GM18499 (cell line): ENCODE measurements around the gene TEK.
"Not testable (repeated sequence)": the region's sequence is repeated elsewhere in the genome, so short reads cannot be mapped to it uniquely, and the experiment has no call there.

Experiments
- ATAC-seq: cut with Tn5 transposase; IDR thresholded peaks from one replicate; pipeline ENCODE4 v1.9.1; 2021; ENCODE audit warnings: moderate number of reproducible peaks; ENCODE audit not compliant: insufficient read depth, unreplicated experiment

The TEK gene

GRCh38 chr9:27108981-27109541 lies at the start of gene TEK:
TSS of gene TEK (plus strand) at chr9:27109225. CDS start at chr9:27109591, 366 bp downstream.
- no peak for ATAC-seq

DNA sequence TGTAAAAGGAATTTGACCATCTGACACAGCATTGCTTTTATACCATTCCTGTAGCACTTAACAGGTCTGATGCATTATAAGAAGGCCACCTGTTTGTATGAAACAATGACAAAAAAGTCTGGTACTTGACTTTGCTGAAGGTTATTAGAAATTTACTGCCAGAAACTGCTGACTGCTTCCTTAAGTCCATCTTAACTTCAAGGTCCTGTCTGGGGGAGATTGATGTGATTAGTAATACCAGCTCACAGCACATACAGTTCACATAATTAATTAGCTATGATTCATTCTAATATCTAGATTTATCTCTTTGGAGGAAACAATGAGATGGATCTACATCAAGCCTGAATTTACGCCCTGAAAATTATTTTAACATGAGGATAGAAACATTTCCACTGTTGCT lies 49.6 kb upstream of the TEK start:
- ATAC-seq, result no peak

DNA sequence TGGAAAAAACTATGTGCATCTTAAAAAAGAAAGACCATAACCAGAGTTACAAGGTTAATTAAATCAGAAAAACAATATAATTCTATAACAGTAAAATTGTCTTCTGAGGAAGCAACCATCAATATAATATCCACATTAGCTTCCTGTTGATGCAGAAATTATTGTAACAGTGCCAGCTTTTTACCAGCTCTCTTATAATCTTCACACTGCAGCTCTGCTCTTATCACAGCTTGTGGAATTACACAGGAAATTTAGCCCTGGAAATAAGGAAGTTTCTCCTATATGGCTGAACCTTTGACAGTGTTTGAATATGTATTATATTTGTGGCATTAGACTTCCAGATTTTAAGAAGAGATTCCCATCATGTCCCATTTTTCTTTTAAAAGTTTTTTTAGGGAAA lies 49.1 kb upstream of the TEK start:
- no peak for ATAC-seq

- no peak for ATAC-seq
Measured at GRCh38 chr9:27065288-27065687, 43.7 kb upstream of the TEK start.

DNA sequence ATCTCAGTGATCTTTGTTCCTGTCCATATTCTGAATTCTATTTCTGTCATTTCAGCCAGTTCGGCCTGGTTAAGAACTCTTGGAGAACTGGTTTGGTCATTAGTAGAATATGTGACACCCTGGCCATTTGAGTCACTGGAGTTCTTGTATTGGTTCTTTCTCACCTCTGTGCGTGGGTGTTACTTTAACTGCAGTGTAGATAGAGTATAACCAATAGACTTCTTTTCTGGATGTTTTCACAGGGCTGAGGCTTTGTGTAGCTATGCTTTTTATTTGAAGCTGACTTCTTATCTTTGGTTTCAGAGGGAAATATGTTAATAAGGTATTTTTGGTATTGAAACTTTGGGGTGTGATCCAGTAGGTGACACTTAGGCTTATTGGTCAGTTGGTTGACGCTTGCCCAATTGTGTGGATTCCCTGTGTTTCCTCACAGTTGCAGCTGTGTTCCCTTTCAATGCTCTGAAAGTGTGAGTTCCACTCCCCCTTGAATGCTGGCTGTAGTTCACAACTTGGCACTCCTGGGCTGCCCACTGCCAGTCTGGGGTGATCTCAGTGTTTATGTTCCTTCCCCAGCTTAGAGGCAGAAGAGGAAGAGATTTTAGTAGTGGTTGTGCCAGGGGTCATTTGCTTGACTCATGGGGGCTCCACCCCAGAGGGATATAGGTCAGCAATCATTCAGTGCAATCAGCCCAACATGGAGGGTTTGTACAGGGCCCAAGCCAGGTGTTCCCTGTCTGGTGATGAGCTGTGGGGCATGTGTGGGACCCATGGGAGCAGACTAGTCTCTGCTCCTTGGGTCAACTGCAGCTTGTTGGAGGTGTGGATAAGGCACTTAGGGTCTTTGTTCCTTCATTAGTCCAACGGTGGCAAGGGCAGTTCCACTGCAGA lies 34.9 kb upstream of the TEK start:
- no peak for ATAC-seq

DNA sequence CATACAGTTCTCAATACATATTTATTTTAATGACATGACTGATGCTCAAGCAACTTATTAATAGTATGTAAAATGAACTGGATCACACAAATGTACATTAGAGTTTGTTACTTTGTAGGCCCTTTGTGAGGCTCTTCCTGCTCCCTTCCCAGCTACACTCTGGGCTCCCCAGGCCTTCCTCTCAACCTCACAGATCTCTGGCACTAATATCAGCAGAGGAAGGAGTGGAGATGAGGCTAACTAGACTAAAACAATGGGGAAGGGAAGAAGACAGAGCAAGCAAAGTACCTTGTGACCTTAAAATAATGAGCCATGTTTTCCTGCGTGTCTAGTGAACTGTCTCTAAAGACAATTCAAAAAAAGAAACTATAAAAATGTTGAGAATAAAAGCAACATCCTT lies 30.3 kb upstream of the TEK start:
- no peak for ATAC-seq

GRCh38 chr9:27085456-27085855 lies 23.6 kb upstream of the TEK start:
- ATAC-seq, result no peak

- no peak for ATAC-seq
Measured at GRCh38 chr9:27086818-27087680, 22.0 kb upstream of the TEK start.

DNA sequence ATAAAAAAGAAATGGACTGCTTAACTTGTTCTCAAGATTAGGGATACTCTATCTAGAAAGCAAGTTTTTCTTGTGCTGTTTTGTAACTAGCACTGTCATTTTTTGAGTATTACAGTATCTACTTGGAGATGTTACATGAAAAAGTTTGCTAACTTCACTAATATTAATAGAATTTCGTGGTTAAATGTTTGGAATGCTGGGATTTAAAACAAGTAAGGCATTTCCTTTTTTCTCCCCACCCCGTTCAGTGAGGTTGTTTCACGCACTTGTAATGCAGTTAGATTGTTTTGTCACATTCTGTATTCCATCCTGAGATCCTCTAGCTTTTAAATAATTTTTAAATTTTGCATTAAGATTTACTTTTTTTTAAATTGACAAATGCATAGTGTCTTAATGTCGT lies 20.0 kb upstream of the TEK start:
- no peak for ATAC-seq

DNA sequence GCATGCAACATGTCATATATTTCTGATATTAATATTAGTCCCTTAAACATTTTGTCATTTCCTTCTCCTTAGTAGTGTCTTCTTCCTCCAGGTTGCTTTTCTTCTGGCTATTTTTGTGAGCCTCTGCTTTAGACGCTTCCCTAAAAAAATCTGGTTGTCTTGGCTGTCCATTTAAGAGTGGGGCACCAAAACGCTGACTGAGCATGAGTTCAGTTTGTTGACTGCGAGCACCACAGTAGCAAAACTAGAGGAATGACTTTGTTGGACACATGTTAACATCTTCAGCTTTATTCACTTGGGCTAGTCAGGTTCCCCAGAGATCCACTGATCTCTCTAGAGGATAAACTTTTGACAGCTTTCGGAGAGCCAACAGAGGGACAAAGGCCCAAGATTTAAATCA lies 19.3 kb upstream of the TEK start:
- ATAC-seq, result no peak

DNA sequence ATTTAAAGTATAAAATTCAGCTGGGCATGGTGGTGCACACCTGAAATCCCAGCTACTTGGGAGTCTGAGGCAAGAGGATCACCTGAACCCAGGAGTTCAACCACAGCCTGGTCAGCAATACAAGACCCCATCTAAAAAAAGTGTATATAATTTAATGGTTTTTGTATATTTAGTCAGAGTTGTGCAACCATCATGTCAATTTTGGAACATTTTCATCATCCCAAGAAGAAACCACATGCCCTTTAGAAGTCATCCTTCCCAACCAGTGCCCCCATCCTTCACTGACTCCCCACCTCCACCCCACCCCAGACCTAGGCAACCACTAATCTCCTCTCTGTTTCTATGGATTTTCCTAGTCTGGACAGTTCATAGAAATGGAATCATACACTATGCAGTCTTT lies 18.8 kb upstream of the TEK start:
- ATAC-seq, result no peak

DNA sequence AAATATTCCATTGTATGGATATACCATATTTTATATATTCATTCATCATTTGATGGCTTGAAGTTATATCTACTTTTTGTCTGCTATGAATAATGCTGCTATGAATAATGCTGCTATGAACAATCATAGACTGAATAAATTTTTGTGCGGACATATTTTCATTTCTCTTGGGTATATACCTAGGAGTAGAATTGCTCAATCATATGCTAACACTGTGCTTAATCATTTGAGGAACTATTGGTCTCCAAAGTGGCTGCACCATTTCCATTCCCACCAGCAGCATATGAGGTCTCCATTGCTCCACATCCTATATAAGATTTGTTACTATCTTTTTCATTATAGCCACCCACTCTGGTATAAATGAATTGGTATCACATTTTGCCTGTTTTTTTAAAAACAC lies 18.3 kb upstream of the TEK start:
- ATAC-seq, result no peak

- not testable (repeated sequence) for ATAC-seq
Measured at GRCh38 chr9:27092496-27092895, 16.5 kb upstream of the TEK start.

DNA sequence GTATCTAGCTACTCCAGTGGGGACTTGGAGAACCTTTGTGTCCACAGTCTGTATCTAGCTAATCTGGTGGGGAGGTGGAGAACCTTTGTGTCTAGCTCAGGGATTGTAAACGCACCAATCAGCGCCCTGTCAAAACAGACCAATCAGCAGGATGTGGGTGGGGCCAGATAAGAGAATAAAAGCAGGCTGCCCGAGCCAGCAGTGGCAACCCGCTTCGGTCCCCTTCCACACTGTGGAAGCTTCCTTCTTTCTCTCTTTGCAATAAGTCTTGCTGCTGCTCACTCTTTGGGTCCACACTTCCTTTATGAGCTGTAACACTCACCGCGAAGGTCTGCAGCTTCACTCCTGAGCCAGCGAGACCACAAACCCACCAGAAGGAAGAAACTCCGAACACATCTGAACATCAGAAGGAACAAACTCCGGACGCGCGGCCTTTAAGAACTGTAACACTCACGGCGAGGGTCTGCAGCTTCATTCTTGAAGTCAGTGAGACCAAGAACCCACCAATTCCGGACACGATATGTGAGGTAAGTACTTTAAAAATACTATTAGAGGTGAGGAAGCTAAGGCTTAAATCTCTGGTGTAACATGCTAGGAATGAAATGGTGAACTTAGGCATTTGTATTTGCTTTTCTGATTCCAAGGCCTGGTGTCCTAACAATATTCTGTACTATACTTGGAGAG lies 15.5 kb upstream of the TEK start:
- not testable (repeated sequence) for ATAC-seq

DNA sequence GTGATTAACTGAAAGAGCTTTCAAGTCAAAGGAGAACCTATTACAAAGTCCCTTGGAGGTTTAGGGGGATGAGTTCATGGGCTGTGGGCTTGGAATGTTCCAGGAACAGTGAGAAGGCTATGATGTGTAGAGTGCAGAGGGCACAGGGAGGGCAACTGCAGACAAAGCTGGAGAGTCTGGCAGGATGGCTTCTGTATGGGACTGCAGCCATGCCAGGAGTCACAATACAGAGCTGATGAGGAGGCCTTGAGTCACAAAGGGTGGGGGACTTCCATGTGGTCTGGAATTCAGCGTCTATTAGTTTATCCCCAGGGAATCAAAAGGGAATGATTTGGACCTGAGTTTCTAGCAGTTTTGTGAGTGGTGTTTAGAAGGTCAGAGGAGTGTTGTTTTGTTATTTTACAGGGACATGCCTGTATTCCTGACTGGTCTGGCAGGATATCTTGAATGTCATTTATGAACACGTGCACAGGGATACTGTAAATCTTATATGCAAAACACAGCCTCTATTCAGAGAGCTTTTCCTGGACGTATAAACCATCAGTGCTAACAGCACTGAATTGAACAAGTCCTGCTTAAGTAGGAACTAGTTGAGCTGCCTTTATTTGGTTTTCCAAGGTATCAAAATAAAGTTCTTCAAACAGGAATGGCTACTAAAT lies 14.3 kb upstream of the TEK start:
- ATAC-seq, result no peak

- no peak for ATAC-seq
Measured at GRCh38 chr9:27107241-27107640, 1.8 kb upstream of the TEK start.

DNA sequence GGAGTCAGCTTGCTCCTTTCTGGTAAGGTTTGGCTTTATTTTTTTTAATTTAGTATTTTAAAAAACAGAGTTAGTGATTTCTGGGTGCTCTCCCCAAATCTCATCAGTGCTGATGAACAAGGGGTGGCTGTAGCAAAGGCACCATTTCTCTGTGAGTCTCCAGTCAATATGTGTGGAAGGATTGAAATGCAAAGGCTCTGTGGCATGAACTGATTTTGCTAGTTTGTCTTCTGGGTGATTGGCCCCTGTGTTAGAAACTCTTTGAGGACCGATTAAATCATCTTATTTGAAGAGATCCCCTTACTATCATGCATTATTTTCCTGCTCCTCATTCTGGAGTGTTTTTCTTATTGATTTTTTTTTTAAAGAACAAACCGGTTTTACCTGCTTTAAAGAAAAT lies 596 bp downstream of the TEK start:
- no peak for ATAC-seq

GRCh38 chr9:27110181-27110580 lies 1.2 kb downstream of the TEK start:
- ATAC-seq, result no peak

- ATAC-seq, result no peak
Measured at GRCh38 chr9:27112235-27112634, 3.2 kb downstream of the TEK start.
